RPMI8226 (cell line): Measurements from ENCODE around the gene LCK.
"Not testable (repeated sequence)": the region's sequence is repeated elsewhere in the genome, so short reads cannot be mapped to it uniquely, and the experiment has no call there.

Experiments used
- DNase-seq: peaks from one replicate; pipeline ENCODE4 v3.0.0-alpha.2; 2015

The LCK gene

GRCh38 chr1:32274646-32275340, 23.7 kb downstream of the LCK start:
- DNase-seq = no peak

GRCh38 chr1:32275424-32275823, 24.4 kb downstream of the LCK start:
- no peak for DNase-seq

GRCh38 chr1:32276032-32276782, 25.1 kb downstream of the LCK start:
- DNase-seq = no peak

GRCh38 chr1:32284777-32285176, 33.7 kb downstream of the LCK start:
- not testable (repeated sequence) for DNase-seq

- no peak for DNase-seq
Measured at GRCh38 chr1:32285658-32286057, 34.6 kb downstream of the LCK start.

GRCh38 chr1:32286763-32287162, 35.7 kb downstream of the LCK start:
- DNase-seq = no peak

GRCh38 chr1:32289256-32289655, 38.2 kb downstream of the LCK start:
- no peak for DNase-seq

GRCh38 chr1:32291145-32291707, 40.2 kb downstream of the LCK start:
- no peak for DNase-seq

GRCh38 chr1:32291708-32292538, 40.9 kb downstream of the LCK start, which contains the start of gene HDAC1:
TSS of gene HDAC1 (plus strand) at chr1:32292083. CDS start at chr1:32292170, 87 bp downstream.
- peak; percentile 100 for DNase-seq

- not testable (repeated sequence) for DNase-seq
Measured at GRCh38 chr1:32298211-32298610, 47.1 kb downstream of the LCK start.

- DNase-seq = no peak
Measured at GRCh38 chr1:32299327-32299726, 48.3 kb downstream of the LCK start.

- DNase-seq = no peak
Measured at GRCh38 chr1:32303358-32303757, 52.3 kb downstream of the LCK start.

- DNase-seq = no peak
Measured at GRCh38 chr1:32303997-32304622, 53.0 kb downstream of the LCK start.

GRCh38 chr1:32305310-32305709, 54.2 kb downstream of the LCK start:
- no peak for DNase-seq

GRCh38 chr1:32307324-32307723, 56.3 kb downstream of the LCK start:
- no peak for DNase-seq

- no peak for DNase-seq
Measured at GRCh38 chr1:32309960-32310359, 58.9 kb downstream of the LCK start.

GRCh38 chr1:32311709-32312393, 60.8 kb downstream of the LCK start:
- DNase-seq = no peak

- no peak for DNase-seq
Measured at GRCh38 chr1:32316903-32317277, 65.8 kb downstream of the LCK start.

GRCh38 chr1:32318127-32318869, 67.2 kb downstream of the LCK start:
- no peak for DNase-seq

- DNase-seq = no peak
Measured at GRCh38 chr1:32321712-32322291, 70.7 kb downstream of the LCK start.

- DNase-seq = no peak
Measured at GRCh38 chr1:32327204-32327603, 76.1 kb downstream of the LCK start.
